Cardiac muscle cell (in vitro differentiated cells and primary cell): ENCODE results near the gene SCARB2. TPM values are rescaled to one million over a fixed set of nuclear protein-coding genes. Genes with fewer than 3 reads are reported as not detected.

Experiments used
- DNase-seq, 2 donors: peaks; one replicate each; pipeline versions ENCODE4 v3.0.0 to v3.0.0-alpha.2; 2010 to 2017; ENCODE audit warnings: low read depth in 1 of 2, low spot score in 1 of 2
- H3K27ac ChIP-seq: fragments of 200-600 bp; sonication (generic); 2 replicates; pipeline ENCODE4 v1.5.1; 2016
- H3K27me3 ChIP-seq: fragments of 200-600 bp; sonication (generic); 2 replicates; pipeline ENCODE4 v1.6.0; 2016; ENCODE audit warnings: control low read depth
- H3K36me3 ChIP-seq: fragments of 200-600 bp; sonication (generic); 2 replicates; pipeline ENCODE4 v1.5.1; 2016; ENCODE audit warnings: control low read depth
- H3K4me1 ChIP-seq: fragments of 200-600 bp; sonication (generic); 2 replicates; pipeline ENCODE4 v1.8.1; 2017; ENCODE audit warnings: low read depth, mild to moderate bottlenecking, mixed run types
- H3K4me3 ChIP-seq: fragments of 200-600 bp; sonication (generic); 2 replicates; pipeline ENCODE4 v1.5.1; 2016; ENCODE audit warnings: mild to moderate bottlenecking
- H3K9me3 ChIP-seq: fragments of 200-600 bp; sonication (generic); 2 replicates; pipeline ENCODE4 v1.5.1; 2017; ENCODE audit warnings: low read depth, mild to moderate bottlenecking, control low read depth
- CTCF ChIP-seq: IDR thresholded peaks from 2 replicates; pipeline ENCODE4 v1.5.1; 2012; ENCODE audit warnings: low read depth, mild to moderate bottlenecking, low read length
- polyA plus RNA-seq: library from polyadenylated mRNA; unstranded; fragments of >200 nt; fragmentation: Nextera tagmentation; extraction: Ambion mirVana; gene quantifications from 2 replicates; pipeline ENCODE4 v1.2.1, GENCODE V29; 2016
- total RNA-seq: library from RNA; depleted of rRNA; stranded (reverse); fragments of >200 nt; gene quantifications from 2 replicates; pipeline ENCODE4 v1.2.3, GENCODE V29; 2016

SCARB2 gene
- total RNA-seq (54.4 and 78.6 TPM in 2 replicates), polyA plus RNA-seq (40.5 and 71.2 TPM in 2 replicates)

GRCh38 chr4:76213415-76214176 is at the start of gene SCARB2:
TSS of gene SCARB2 (minus strand) at chr4:76213824. CDS start at chr4:76213543, 281 bp downstream.
- Histone ChIP-seq H3K27ac (peak within 1 kb of the TSS; percentile 95), H3K9me3 (no peaks in the 10 kb centered on the region), H3K36me3 (no peaks in the 10 kb centered on the region), H3K4me3 (peak within 1 kb of the TSS; percentile 76), H3K4me1 (peaks cover 23% of the 10 kb centered on the region), H3K27me3 (no peaks in the 10 kb centered on the region)
- DNase-seq, result peak; percentile 92 to 94
- no peak for TF ChIP-seq CTCF

GRCh38 chr4:76260571-76260970 is 46.9 kb upstream of the SCARB2 start:
- no peaks in the 10 kb centered on the region for H3K4me1 ChIP-seq
- peaks cover 2% of the 10 kb centered on the region for H3K27me3 ChIP-seq
- no peaks in the 10 kb centered on the region for H3K36me3 ChIP-seq
- DNase-seq, result no peak
- no peak for TF ChIP-seq CTCF
- no peak overlapping the region for H3K27ac ChIP-seq
- no peak overlapping the region for H3K4me3 ChIP-seq
- no peaks in the 10 kb centered on the region for H3K9me3 ChIP-seq

- Histone ChIP-seq H3K4me3 (no peak overlapping the region), H3K36me3 (no peaks in the 10 kb centered on the region), H3K9me3 (no peaks in the 10 kb centered on the region), H3K27me3 (peaks cover 2% of the 10 kb centered on the region), H3K4me1 (no peaks in the 10 kb centered on the region), H3K27ac (no peak overlapping the region)
- no peak for DNase-seq
- no peak for TF ChIP-seq CTCF
Observed at GRCh38 chr4:76257824-76258223, 44.2 kb upstream of the SCARB2 start.

GRCh38 chr4:76256968-76257367 is 43.3 kb upstream of the SCARB2 start:
- H3K9me3 ChIP-seq, result no peaks in the 10 kb centered on the region
- H3K27ac ChIP-seq, result no peak overlapping the region
- peaks cover 2% of the 10 kb centered on the region for H3K27me3 ChIP-seq
- no peak for DNase-seq
- no peak overlapping the region for H3K4me3 ChIP-seq
- H3K36me3 ChIP-seq, result no peaks in the 10 kb centered on the region
- TF ChIP-seq CTCF, result no peak
- H3K4me1 ChIP-seq, result no peaks in the 10 kb centered on the region

- DNase-seq, result no peak
- H3K36me3 ChIP-seq, result no peaks in the 10 kb centered on the region
- H3K27ac ChIP-seq, result no peak overlapping the region
- TF ChIP-seq CTCF, result no peak
- H3K4me1 ChIP-seq, result no peaks in the 10 kb centered on the region
- H3K27me3 ChIP-seq, result no peaks in the 10 kb centered on the region
- no peaks in the 10 kb centered on the region for H3K9me3 ChIP-seq
- H3K4me3 ChIP-seq, result no peak overlapping the region
Observed at GRCh38 chr4:76256032-76256431, 42.4 kb upstream of the SCARB2 start.
